GM13976 (cell line): ENCODE measurements around the gene ARMC9.

Experiments used
- DNase-seq: peaks from one replicate; pipeline ENCODE4 v3.0.0; 2012; ENCODE audit warnings: low spot score
- in situ Hi-C: fragments of 300-500 bp; cut with MboI; formaldehyde crosslinking; loops from one replicate; pipeline ENCODE4 v1.12.0; 2022; ENCODE audit warnings: low sequenced_read_pairs, mixed read lengths, inconsistent platforms; ENCODE audit not compliant: unreplicated experiment
- TF ChIP-seq, protein P1 (sequence below): IDR thresholded peaks from 2 replicates; pipeline ENCODE4 v1.5.1; 2012; ENCODE audit warnings: borderline replicate concordance, mild to moderate bottlenecking; ENCODE audit not compliant: insufficient read depth; ENCODE audit errors: extremely low read depth, missing control alignments, control extremely low read depth

ARMC9 gene

DNA sequence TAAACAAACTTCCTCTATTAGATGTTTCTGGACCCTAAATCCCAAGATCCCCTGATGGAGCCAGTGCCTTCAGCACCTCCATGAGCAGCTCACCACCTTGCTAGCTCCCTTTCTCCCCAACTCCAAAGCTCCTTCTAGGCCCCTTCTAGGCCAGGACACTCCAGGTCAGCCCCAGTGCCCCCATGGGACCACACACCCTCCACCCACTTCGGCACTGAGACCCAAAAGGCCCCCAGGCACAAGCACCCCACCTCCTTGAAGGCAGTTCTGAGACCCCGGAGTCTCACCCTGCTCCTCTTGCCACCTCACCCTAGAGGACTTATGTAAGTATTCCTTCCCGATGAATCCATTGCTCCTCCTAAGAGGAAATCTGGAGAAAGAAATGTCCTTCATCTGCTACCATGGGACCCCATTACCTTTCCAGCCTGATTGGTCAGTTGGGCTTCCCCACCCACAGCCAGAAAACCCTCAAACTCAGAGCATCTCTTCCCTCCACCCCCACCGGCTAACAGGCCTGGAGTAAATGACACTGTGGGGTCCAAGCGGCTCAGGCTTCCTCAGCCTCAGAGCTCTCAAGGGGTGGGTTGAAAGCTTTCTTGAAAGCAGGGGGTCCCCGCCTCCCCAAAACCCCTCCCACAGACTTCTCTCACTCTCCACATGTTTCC, 9.8 kb upstream of the ARMC9 start:
- TF ChIP-seq, protein P1, sequence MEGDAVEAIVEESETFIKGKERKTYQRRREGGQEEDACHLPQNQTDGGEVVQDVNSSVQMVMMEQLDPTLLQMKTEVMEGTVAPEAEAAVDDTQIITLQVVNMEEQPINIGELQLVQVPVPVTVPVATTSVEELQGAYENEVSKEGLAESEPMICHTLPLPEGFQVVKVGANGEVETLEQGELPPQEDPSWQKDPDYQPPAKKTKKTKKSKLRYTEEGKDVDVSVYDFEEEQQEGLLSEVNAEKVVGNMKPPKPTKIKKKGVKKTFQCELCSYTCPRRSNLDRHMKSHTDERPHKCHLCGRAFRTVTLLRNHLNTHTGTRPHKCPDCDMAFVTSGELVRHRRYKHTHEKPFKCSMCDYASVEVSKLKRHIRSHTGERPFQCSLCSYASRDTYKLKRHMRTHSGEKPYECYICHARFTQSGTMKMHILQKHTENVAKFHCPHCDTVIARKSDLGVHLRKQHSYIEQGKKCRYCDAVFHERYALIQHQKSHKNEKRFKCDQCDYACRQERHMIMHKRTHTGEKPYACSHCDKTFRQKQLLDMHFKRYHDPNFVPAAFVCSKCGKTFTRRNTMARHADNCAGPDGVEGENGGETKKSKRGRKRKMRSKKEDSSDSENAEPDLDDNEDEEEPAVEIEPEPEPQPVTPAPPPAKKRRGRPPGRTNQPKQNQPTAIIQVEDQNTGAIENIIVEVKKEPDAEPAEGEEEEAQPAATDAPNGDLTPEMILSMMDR, result no peak
- in situ Hi-C loops, result no loop called here
- peak; percentile 23 for DNase-seq

DNA sequence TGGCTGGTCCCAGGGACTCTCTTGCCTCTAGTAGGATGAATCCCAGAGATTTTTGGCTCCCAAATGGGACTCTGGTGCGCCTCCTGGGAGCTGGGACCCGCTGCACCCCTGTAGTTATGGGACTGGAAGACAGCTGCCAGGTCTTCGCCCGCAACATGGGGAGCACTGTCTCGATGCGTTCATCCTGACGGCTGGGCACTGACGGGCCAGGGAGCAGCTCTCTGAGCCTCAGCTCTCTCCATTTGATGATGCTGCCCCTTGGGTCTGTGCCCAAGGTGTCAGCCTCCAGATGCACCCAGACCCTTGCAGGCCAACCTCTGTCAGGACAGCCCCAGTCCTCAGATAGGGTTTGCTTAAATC, 9.3 kb upstream of the ARMC9 start:
- DNase-seq, result no peak
- in situ Hi-C loops, result no loop called here
- TF ChIP-seq, protein P1, result no peak

DNA sequence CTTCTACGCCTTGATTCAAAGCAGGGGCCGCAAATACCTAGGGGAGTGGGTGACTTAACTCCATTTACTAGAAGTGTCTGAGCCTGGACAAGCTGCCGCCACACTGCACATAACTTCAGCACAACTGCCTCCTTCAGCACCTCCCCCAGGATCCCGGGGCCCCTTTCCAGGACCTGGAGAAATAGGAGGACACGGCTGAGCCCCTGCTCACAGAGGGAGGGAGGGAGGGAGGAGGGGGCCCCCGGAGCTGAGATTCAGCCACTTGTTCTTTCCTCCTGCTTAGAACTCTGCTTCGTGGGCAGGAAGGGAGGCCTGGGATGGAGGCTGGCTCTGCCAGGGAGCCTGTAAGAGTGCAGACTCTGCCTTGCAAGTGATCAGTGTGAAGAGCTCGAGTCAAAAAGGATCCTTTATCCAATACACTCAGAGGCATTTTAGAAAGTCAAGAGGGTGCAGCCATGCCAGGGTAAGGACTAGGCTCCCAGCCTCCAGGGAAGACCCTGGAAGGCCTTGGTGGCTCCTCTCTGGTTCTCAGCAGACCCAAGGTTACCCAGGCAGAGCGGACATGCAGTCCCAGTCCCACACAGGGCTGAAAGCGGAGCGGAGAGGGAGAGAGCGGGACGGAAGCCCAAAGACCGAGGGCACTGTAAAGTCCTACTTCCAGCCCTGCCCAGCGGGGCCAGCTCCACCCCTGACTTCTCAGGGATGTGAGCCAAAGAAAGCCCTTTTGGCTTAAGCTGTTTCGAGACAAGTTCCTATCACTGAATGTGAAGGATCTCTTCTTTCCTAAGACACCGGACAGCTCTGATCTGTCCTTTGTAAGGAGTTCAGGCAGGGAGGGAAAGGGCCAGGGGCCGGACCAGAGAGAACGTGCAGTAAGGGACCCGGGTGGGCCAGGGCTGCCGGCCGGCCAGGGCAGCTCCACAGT, 8.6 kb upstream of the ARMC9 start:
- in situ Hi-C loops, result no loop called here
- TF ChIP-seq, protein P1, result no peak
- peak; percentile 21 for DNase-seq

DNA sequence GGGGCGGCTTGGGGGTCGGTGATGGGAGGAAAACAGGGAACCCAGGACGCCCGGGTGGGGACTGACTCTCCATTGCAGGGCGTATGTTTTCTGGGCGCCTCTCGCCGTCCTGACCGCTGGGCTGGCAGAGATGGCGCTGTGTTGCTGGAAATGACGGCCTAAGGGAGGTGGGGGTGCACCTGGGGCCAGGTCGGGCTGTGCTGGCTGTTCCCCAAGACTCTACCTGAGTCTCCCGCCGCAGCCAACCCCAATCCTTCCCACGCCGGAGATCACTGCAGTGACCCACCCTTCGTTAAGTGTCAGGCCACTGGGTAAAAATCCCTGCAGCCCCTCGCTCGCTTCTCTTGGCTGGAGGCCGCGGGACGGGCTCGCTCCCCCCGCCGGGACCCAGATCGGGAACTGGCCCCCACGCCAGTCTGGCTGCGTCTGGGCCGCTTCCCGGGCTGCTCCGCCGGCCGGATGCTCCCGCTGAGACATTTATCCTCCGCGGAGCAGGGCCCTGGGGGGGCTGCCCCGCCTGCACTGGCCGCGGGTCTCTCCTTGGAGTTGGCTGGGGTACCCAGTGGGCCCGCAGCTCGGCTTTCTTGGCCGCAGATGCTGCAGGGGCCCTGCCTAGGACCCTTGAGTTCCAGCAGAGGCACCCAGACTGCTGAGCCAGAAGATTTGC, 7.8 kb upstream of the ARMC9 start:
- DNase-seq, result peak; percentile 32
- in situ Hi-C loops, result no loop called here
- TF ChIP-seq, protein P1, result no peak

DNA sequence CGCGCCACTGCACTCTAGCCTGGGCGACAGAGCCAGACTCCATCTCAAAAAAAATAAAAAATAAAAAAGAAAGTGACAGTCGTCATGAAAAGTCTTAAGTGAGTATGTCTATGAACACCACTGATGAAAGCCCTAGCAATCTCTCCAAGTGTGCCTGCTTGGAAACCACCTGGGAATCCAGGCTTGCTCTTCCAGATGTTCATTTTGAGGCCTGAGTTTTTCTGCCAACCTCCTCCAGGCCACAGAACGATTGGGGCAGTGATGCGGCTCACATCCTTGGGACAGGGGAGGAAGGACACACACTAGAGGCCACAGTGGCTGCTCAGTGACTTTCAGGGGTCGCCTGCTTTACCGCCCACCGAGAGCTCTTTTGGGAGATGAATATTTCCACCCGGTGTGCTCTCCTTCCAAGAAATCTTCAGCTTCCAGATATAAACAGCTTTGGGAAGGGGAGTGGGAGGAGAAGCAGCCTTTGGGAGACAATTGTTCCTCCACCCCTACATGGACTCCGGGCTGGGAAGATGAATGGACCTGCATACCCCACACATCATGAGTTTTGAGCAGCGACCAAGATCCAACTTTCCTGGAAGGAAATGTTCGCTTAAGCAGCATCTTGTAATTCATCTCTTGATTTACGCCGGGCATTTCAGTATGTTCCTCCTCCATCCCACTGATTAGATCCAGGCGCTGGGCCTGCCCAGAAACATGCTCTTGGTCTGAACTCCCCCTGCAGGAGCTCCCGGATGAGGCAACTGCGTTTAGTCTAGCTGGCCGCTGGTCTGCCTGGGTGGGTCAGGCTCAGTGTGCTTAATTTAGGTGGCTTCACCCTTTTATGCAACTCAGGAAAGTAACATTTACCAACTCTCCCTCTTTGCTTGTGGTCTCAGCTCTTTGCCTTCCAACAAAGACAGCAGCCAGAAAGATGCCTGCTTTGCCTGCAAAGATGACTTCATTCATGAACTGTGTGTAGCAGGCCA, 6.2 kb upstream of the ARMC9 start:
- TF ChIP-seq, protein P1, result no peak
- DNase-seq, result no peak
- in situ Hi-C loops, result no loop called here

DNA sequence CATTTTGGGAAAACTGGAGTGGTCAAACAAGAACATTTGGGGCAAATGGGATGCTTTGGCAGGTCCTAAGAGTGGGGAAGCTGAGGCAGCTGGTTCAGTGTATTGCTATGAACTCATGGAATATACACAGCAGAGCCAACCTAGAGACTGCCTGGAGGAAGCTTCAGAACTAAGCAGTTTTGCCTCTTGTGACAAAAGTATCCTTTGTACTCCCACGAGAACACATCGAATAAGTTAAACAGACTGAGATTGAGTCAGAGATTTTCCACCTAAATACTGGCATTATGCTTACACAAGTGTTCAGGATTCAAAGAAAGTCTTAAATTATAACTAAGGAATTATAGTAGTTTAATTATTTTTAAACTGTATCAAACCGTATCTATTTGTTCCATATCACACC, 5.2 kb upstream of the ARMC9 start:
- in situ Hi-C loops, result no loop called here
- TF ChIP-seq, protein P1, result no peak
- DNase-seq, result no peak
